ENCODE results near the gene ZNF579.

Gene ZNF579

DNA sequence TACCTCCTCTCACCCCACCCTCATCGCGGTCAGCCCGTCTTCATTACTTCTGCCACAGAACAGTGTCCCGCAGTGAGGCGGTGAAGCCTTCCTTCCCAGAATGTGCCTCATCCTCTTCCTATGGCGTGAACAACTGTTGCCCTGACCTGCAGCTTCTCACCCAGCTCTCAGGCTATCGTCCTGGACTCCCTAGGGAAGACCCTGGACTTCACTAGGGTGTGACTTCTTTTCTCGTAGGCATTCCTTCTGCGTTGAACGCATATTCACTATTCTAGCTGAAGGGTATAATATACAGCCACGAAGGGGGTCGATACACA is 25.8 kb upstream of the ZNF579 start:
- in situ Hi-C loops (cut with MboI; ENCODE audit: low pct_unique_long_range_greater_than_20kb, low sequenced_read_pairs, unreplicated experiment), result loop anchor here (25.0 kb wide), 1 partner anchor 1144 kb away; the partner anchor contains the start of genes CDC42EP5 and LENG9

DNA sequence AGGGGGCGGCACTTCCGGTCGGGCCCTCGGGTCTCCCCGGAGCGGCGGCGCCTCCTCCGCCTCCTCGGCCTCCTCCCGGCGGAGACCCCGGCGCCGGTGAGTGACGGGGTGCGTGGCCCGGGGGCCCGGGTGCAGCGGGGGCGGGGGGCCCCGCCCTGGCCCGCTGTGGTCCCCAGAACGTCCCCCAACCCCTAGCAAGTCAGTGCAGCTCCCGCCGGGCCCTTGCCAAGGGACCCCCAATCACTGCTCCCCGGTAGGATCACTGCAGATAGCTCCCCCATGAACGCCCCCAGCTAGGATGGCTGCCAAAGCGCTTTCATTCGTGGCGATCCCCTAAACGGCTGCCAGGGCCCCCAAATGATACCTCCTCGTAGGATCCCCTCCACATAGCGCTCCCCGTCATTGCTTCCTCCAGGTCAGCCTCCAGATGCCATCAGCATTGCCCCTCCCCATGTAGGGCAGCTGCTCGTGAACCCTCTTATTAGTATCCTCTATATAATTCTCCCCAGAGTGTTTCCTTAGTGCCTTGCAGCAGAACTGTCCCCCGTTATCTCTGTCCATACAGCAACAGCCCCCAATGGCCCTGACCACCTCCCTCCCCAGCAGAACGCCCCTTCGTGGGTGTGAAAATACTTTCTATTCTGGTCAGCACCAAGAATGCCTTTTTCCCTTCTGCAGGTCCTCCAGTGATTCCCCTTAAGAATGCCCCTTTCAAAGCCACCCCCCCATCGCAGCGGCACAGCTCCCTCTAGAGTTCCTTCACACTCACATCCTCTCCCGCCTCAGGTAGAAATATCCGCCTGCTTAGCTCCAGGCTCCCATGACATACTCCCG is 25.2 kb upstream of the ZNF579 start, which contains the start of gene ZNF865:
TSS of gene ZNF865 (plus strand) at position 11 of the 834 bp plus-strand sequence. CDS start 7,972 bp downstream, outside the sequence.
- in situ Hi-C loops (cut with MboI; ENCODE audit: low pct_unique_long_range_greater_than_20kb, low sequenced_read_pairs, unreplicated experiment), result loop anchor here (25.0 kb wide), 1 partner anchor 1144 kb away; the partner anchor contains the start of genes CDC42EP5 and LENG9
- peak; percentile 84 for TF ChIP-seq CTCF (IDR thresholded peaks at IDR 0.05; ENCODE audit: extremely low read depth, insufficient read depth, missing control alignments)
- peak; percentile 83 for DNase-seq (ENCODE audit: low spot score)

More for the DNA sequence above, 25.8 kb upstream of the ZNF579 start:
- DNase-seq (ENCODE audit: low spot score), result no peak
- peak; percentile 3 for TF ChIP-seq CTCF (IDR thresholded peaks at IDR 0.05; ENCODE audit: extremely low read depth, insufficient read depth, missing control alignments)

DNA sequence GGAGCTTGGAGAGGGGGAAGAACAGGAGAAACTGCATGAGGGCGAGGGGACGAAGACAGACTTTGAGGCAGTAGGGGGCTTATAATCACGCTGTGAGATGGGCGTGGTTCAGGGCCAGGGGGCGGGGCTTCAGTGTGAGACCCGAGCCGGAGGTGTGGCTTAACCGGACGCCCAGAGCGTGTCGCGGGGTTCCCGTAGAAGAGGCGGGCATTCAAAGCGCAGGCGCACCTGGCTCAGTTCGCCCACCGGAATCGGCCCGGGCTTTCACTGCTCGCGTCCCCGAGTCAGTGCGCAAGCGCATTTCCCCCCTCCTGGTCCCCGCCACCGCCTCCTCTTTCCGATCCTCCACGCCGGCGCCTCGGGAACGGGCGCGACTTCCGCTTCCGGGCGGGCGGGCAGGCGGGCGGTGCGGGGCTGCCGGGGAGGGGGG is 24.6 kb upstream of the ZNF579 start:
- TF ChIP-seq CTCF (IDR thresholded peaks at IDR 0.05; ENCODE audit: extremely low read depth, insufficient read depth, missing control alignments), result no peak
- peak; percentile 98 for DNase-seq (ENCODE audit: low spot score)
- in situ Hi-C loops (cut with MboI; ENCODE audit: low pct_unique_long_range_greater_than_20kb, low sequenced_read_pairs, unreplicated experiment), result loop anchor here (25.0 kb wide), 1 partner anchor 1143 kb away; the partner anchor contains the start of genes CDC42EP5 and LENG9

- no peak for DNase-seq (ENCODE audit: low spot score)
- no peak for TF ChIP-seq CTCF (IDR thresholded peaks at IDR 0.05; ENCODE audit: extremely low read depth, insufficient read depth, missing control alignments)
- in situ Hi-C loops (cut with MboI; ENCODE audit: low pct_unique_long_range_greater_than_20kb, low sequenced_read_pairs, unreplicated experiment), result loop anchor here (25.0 kb wide), 1 partner anchor 1141 kb away; the partner anchor contains the start of genes CDC42EP5 and LENG9
Observed at GRCh38 chr19:55603581-55604292, 23.1 kb upstream of the ZNF579 start.

GRCh38 chr19:55603115-55603514 is 22.5 kb upstream of the ZNF579 start:
- in situ Hi-C loops (cut with MboI; ENCODE audit: low pct_unique_long_range_greater_than_20kb, low sequenced_read_pairs, unreplicated experiment), result loop anchor here (25.0 kb wide), 1 partner anchor 1141 kb away; the partner anchor contains the start of genes CDC42EP5 and LENG9
- no peak for TF ChIP-seq CTCF (IDR thresholded peaks at IDR 0.05; ENCODE audit: extremely low read depth, insufficient read depth, missing control alignments)
- no peak for DNase-seq (ENCODE audit: low spot score)

Data from GM13977 (cell line).